ENCODE measurements around the gene KIRREL1.

Gene KIRREL1

GRCh38 chr1:157971769-157972168 lies 21.7 kb upstream of the KIRREL1 start:
- FAIRE-seq (no peak), DNase-seq (ENCODE audit: low spot score) (no peak)

- FAIRE-seq (no peak), DNase-seq (ENCODE audit: low spot score) (no peak)
Observed at GRCh38 chr1:157975228-157975950, 18.1 kb upstream of the KIRREL1 start.

GRCh38 chr1:157976888-157977287 lies 16.6 kb upstream of the KIRREL1 start:
- DNase-seq (ENCODE audit: low spot score) (no peak), FAIRE-seq (no peak)

GRCh38 chr1:157978586-157979403 lies 14.7 kb upstream of the KIRREL1 start:
- DNase-seq (ENCODE audit: low spot score), result no peak
- no peak for FAIRE-seq

- DNase-seq (ENCODE audit: low spot score), result no peak
- FAIRE-seq, result no peak
Observed at GRCh38 chr1:157982136-157982535, 11.3 kb upstream of the KIRREL1 start.

- no peak for DNase-seq (ENCODE audit: low spot score)
Observed at GRCh38 chr1:157983787-157984186, 9.7 kb upstream of the KIRREL1 start.

GRCh38 chr1:157984469-157984868 lies 9.0 kb upstream of the KIRREL1 start:
- DNase-seq (ENCODE audit: low spot score) (no peak), FAIRE-seq (no peak)

More at GRCh38 chr1:157983787-157984186, 9.7 kb upstream of the KIRREL1 start:
- FAIRE-seq, result no peak

GRCh38 chr1:157985473-157985872 lies 8.0 kb upstream of the KIRREL1 start:
- no peak for FAIRE-seq
- DNase-seq (ENCODE audit: low spot score), result no peak

GRCh38 chr1:157988002-157988401 lies 5.4 kb upstream of the KIRREL1 start:
- FAIRE-seq, result no peak

GRCh38 chr1:157992031-157992832 lies 1.2 kb upstream of the KIRREL1 start:
- DNase-seq (ENCODE audit: low spot score), result peak; percentile 56
- FAIRE-seq, result peak; percentile 63

More at GRCh38 chr1:157988002-157988401, 5.4 kb upstream of the KIRREL1 start:
- DNase-seq (ENCODE audit: low spot score), result no peak

- DNase-seq (ENCODE audit: low spot score) (no peak), FAIRE-seq (no peak)
Observed at GRCh38 chr1:157992833-157993146, 655 bp upstream of the KIRREL1 start.

- DNase-seq (ENCODE audit: low spot score) (no peak), FAIRE-seq (no peak)
Observed at GRCh38 chr1:157993918-157994605, 617 bp downstream of the KIRREL1 start.

GRCh38 chr1:157994704-157995582 lies 1.5 kb downstream of the KIRREL1 start:
- DNase-seq (ENCODE audit: low spot score) (no peak), FAIRE-seq (no peak)

- no peak for DNase-seq (ENCODE audit: low spot score)
Observed at GRCh38 chr1:157995583-157996169, 2.2 kb downstream of the KIRREL1 start.

GRCh38 chr1:157996433-157996832 lies 3.0 kb downstream of the KIRREL1 start:
- DNase-seq (ENCODE audit: low spot score) (no peak), FAIRE-seq (no peak)

More at GRCh38 chr1:157995583-157996169, 2.2 kb downstream of the KIRREL1 start:
- no peak for FAIRE-seq

GRCh38 chr1:158000507-158000906 lies 7.1 kb downstream of the KIRREL1 start:
- FAIRE-seq (no peak), DNase-seq (ENCODE audit: low spot score) (no peak)

- no peak for DNase-seq (ENCODE audit: low spot score)
- no peak for FAIRE-seq
Observed at GRCh38 chr1:158002022-158002630, 8.7 kb downstream of the KIRREL1 start.

- FAIRE-seq (peak; percentile 86), DNase-seq (ENCODE audit: low spot score) (peak; percentile 85)
Observed at GRCh38 chr1:158002631-158003405, 9.4 kb downstream of the KIRREL1 start.

- FAIRE-seq, result no peak
- DNase-seq (ENCODE audit: low spot score), result peak; percentile 69
Observed at GRCh38 chr1:158003406-158003800, 10.0 kb downstream of the KIRREL1 start.

All from RCC 7860 (cell line).